Activated CD4-positive, alpha-beta T cell treated with anti-CD3 and anti-CD28 coated beads, Interleukin-2, amount 50 U/mL, for 1 hour (primary cell): ENCODE measurements around the gene OR13C8.
"Not testable (repeated sequence)": the region's sequence is repeated elsewhere in the genome, so short reads cannot be mapped to it uniquely, and the experiment has no call there.

Source experiments
- DNase-seq: peaks from one replicate; pipeline ENCODE4 v3.0.0-alpha.2; 2020

Gene OR13C8

GRCh38 chr9:104568868-104569267 lies at the start of gene OR13C8:
Gene OR13C8 (plus strand): TSS chr9:104569168. CDS start chr9:104569168, 0 bp downstream.
- no peak for DNase-seq

DNA sequence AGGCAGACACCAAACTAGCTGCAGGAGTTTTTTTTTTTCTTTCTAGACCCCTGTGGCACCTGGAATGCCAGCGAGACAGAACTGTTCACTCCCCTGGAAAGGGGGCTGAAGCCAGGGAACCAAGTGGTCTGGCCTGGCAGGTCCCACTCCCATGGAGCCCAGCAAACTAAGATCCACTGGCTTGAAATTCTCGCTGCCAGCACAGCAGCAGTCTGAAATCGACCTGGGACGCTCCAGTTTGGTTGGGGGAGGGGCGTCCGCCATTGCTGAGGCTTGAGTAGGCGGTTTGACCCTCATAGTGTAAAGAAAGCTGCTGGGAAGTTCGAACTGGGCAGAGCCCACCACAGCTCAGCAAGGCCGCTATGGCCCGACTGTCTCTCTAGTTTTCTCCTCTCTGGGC lies 48.7 kb upstream of the OR13C8 start:
- not testable (repeated sequence) for DNase-seq

DNA sequence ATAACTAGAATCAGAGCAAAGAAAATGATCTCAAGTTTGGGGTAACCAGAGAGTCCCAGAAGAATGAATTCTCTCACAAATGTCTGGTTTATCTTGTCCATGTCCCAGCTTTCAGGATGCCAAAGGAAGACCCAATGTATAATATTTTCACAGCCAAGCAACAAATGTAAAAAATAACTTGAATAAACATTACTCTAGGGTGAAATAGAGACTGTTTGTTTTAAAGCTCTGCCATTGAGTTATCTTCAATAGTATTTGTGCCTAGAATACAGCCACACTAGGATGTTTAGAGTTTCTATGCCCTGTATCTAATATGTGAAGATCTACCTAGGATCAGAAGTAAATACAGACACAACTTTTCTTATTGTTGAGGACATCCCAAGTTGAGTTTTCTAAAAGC lies 41.9 kb upstream of the OR13C8 start, which contains the start of gene OR13C4:
TSS of gene OR13C4 (minus strand) at position 101 of the 400 bp plus-strand sequence. CDS start at position 101, 0 bp downstream.
- DNase-seq, result no peak

DNA sequence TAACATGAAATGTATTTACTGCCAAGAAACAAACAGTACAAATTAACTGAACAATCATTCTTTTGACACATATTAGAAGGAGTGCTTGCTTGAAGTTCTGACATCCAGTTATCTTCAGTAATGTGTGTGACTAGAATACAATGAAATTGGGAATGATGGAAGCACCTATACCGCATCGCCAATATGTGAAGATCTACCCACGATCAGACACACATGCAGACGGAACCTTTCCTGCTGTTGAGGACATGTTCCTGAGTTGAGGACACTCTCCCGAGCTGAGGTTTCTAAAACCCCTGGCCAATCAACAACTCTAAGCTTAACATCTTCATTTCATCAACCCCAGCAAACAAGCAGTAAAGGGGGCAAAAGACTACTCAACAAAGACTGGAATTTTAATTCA lies 32.2 kb upstream of the OR13C8 start, which contains the start of gene OR13C3:
TSS of gene OR13C3 (minus strand) at position 101 of the 400 bp plus-strand sequence. CDS start 133 bp downstream, outside the sequence.
- no peak for DNase-seq

GRCh38 chr9:104539275-104539674 lies 29.7 kb upstream of the OR13C8 start:
- DNase-seq, result no peak

DNA sequence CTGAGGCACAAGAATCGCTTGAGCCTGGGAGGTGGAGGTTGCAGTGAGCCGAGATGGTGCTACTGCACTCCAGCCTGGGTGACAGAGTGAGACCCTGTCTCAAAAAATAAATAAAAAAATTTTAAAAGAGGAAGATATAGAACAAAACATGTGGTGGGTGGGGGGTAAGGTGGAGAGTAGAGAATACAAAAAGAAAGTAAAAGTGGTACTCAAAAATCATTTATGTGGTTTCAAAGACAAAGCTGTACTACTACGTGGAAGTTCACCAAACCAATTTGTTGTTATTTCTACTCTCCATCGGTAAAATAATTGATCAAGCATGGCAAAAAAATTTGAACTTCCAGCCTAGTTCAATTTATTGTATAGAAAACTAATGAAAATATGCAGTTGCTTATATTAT lies 24.3 kb upstream of the OR13C8 start:
- DNase-seq, result no peak

- no peak for DNase-seq
Measured at GRCh38 chr9:104553261-104553660, 15.7 kb upstream of the OR13C8 start.

DNA sequence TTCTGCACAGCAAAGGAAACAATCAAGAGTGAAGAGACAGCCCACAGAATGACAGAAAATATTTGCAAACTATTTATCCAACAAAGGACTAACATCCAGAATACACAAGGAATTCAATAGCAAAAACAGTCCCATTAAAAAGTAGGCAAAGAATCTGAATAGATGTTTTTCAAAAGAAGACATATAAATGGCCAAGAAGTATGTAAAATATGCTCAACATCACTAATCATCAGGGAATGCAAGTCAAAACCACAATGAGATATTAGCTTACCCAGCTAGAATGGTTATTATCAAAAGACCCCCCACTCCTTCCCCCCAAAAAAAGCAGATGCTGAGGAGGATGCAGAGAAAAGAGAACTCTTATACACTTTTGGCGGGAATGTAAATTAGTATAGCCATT lies 13.4 kb upstream of the OR13C8 start:
- DNase-seq, result no peak

DNA sequence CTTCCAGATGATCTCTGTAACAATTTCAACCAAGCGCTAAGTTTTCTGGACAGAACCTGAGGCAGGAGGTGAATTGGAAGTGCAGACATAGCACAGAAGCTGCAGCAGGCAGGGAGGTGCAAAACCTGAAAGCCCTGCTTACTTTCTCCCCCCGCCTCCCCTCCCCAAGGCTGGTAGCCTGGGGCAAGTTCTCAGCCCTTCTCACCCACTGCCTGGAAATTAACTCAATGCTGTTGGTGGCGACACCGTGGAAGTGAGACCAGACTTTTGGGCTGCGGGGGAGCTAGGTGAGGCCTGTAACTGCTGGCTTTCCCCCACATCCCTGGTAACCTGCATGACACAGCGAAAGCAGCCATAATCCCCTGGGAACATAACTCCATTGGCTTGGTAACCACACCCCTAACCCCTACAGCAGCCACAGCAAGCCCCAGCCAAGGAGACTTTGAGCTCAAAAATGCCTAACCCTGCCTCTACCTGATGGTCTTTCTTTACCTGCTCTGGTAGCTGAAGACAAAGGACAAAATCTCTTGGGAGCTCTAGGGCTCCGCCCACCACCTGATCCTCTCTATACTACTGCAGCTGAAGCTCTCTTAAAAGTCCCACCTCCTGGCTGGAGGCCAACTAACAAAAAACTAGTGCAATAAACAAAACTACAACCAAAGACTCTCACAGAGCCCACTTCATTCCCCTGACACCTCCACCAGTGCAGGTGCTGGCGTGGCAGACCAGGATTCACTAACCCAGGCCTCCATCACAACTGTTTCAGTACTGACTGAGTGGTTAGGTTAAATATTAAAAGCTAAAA lies 11.9 kb upstream of the OR13C8 start:
- no peak for DNase-seq

DNA sequence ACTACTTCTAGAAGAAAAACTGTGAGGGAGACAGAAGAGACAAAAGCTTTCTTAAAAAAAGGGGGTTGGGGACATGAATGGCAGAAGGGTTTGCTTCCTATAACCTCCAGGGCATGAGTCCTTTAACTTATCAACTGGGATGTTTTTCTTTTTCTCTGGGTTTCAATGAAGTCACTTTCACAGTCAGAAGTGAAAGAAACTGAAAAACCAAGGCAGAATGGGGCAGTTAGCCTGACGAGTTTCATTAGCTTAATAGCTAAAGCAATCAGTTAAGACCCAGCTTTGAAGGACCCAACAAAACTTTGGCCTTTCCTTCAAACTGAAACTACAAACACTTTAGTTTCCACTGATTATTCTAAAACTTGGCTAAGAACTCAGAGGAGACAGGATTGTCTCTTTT lies 4.6 kb upstream of the OR13C8 start:
- DNase-seq, result no peak

- no peak for DNase-seq
Measured at GRCh38 chr9:104572612-104573011, 3.6 kb downstream of the OR13C8 start.

- DNase-seq, result no peak
Measured at GRCh38 chr9:104575456-104575855, 6.5 kb downstream of the OR13C8 start.

DNA sequence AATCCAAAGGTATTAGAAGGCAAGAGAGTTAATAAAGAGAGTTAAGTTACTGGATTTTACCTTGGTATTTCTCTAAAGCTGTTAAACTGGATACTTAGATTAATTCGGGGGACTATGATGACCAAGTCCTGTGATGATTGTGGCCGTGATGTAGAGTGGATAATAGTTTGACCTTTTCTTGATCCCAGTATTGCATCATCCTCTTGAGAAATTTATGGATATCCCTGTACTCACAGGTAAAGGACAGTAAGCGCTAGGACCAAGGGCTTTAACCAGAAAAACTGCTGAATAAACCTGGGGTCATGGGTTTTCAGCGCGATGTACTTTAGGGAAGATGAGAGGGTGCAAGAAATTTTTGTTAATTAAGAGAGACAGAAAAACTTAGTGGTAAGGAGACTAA lies 8.3 kb downstream of the OR13C8 start:
- DNase-seq, result no peak

DNA sequence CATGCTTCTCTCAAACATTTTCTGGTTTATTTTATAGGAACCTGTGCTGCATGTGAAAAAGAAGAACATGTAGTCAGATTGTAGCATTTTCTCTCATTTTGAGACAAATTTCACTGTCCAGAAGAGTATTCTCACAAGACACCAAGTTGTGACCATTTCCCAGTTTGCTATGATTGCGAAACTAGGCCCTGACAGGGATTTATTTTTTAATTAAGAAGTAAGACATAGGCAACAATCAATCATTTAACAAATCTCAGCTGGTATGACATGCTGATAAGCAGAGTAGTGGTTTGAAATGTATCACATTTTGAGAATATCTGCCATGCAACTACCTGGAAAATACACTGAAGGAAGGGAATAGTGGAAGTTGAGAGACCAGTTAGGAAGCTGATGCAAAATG lies 11.6 kb downstream of the OR13C8 start:
- no peak for DNase-seq

GRCh38 chr9:104586496-104587180 lies 17.7 kb downstream of the OR13C8 start:
- no peak for DNase-seq

GRCh38 chr9:104589626-104590025 lies 20.7 kb downstream of the OR13C8 start:
- DNase-seq, result no peak

DNA sequence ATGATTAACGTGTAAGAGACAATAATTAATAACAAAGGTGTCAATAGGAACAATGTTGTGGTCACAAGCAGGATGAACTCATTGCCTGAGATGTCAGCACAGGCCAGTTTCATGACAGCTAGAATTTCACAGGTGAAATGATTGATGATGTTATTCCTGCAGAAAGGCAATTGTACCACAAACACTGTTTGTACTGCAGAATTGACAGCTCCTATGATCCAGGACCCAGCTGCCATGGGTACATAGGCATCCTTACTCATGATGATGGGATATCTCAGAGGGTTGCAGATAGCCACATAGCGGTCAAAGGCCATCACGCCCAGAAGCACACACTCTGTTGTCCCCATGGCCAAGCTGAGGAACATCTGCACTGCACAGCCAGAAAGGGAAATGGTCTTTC lies 29.8 kb downstream of the OR13C8 start:
- DNase-seq, result not testable (repeated sequence)

DNA sequence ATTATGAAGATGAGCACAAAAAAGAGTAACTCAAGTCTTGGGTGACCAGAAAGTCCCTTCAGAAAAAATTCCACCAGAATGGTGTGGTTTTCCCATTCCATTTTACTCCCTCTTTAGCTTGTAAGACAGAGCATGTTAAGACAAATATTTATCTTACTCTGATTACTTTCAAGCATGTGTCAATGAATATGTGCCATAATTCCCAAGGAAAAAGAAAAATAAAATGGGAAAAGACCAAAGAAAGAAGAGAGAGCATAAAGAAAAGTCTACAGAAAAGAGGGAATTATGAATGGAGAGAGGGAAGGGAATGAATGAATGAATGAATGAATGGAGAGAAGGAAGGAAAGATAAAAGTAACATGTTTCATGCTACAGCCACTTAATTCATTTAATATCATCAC lies 30.3 kb downstream of the OR13C8 start, which contains the start of gene OR13C5:
TSS of gene OR13C5 (minus strand) at position 101 of the 400 bp plus-strand sequence. CDS start at position 101, 0 bp downstream.
- not testable (repeated sequence) for DNase-seq

DNA sequence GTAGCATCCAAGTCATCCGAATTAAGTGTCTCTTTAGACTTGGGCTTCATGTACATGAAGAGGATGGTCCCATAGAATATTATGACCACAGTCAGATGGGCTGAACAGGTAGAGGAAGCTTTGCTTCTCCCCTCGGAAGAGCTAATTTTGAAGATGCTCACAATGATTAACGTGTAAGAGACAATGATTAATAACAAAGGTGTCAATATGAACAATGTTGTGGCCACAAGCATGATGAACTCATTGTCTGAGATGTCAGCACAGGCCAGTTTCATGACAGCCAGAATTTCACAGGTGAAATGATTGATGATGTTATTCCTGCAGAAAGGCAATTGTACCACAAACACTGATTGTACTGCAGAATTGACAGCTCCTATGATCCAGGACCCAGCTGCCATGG lies 35.8 kb downstream of the OR13C8 start:
- DNase-seq, result no peak

DNA sequence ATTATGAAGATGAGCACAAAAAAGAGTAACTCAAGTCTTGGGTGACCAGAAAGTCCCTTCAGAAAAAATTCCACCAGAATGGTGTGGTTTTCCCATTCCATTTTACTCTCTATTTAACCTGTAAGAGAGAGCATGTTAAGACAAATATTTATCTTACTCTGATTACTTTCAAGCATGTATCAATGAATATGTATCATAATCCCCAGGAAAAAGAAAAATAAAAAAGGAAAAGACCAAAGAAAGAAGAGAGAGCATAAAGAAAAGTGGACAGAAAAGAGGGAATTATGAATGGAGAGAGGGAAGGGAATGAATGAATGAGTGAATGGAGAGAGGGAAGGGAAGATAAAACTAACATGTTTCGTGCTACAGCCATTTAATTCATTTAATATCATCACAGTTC lies 36.6 kb downstream of the OR13C8 start, which contains the start of gene OR13C2:
TSS of gene OR13C2 (minus strand) at position 101 of the 400 bp plus-strand sequence. CDS start at position 101, 0 bp downstream.
- DNase-seq, result not testable (repeated sequence)

GRCh38 chr9:104606152-104606551 lies 37.2 kb downstream of the OR13C8 start:
- DNase-seq, result no peak

GRCh38 chr9:104608336-104608735 lies 39.4 kb downstream of the OR13C8 start:
- DNase-seq, result no peak

- DNase-seq, result no peak
Measured at GRCh38 chr9:104611213-104611612, 42.2 kb downstream of the OR13C8 start.

GRCh38 chr9:104617418-104617817 lies 48.5 kb downstream of the OR13C8 start:
- no peak for DNase-seq
